Spinal cord (tissue), 10 donors: Measurements from ENCODE around the gene CPN2. TPM values are rescaled to one million over a fixed set of nuclear protein-coding genes. Genes with fewer than 3 reads are reported as not detected.

Experiments
- DNase-seq, 6 donors: peaks; one replicate each; pipeline versions ENCODE4 v3.0.0 to v3.0.0-alpha.2; 2013 to 2015; ENCODE audit warnings: low spot score in 6 of 6, low read depth in 4 of 6
- H3K27ac ChIP-seq: one replicate; pipeline ENCODE4 v1.5.1; 2013; ENCODE audit warnings: low read depth, low read length, control low read depth
- H3K27me3 ChIP-seq: one replicate; pipeline ENCODE4 v1.6.1; 2013; ENCODE audit warnings: low read length; ENCODE audit not compliant: control insufficient read depth, insufficient read depth
- H3K36me3 ChIP-seq: one replicate; pipeline ENCODE4 v1.6.1; 2013; ENCODE audit warnings: low read length; ENCODE audit not compliant: control insufficient read depth, insufficient read depth
- H3K4me1 ChIP-seq: one replicate; pipeline ENCODE4 v1.6.1; 2013; ENCODE audit warnings: low read length; ENCODE audit not compliant: control insufficient read depth, insufficient read depth
- H3K4me3 ChIP-seq: one replicate; pipeline ENCODE4 v1.5.1; 2013; ENCODE audit warnings: low read depth, low read length, control low read depth
- H3K9me3 ChIP-seq: one replicate; pipeline ENCODE4 v1.6.1; 2013; ENCODE audit warnings: low read length; ENCODE audit not compliant: control insufficient read depth, insufficient read depth
- WGBS: methylation state at CpG from one replicate; pipeline ENCODE4 v1.1.5; 2013; ENCODE audit warnings: missing lambda C conversion rate; ENCODE audit not compliant: insufficient coverage; 5-methylcytosine and 5-hydroxymethylcytosine counted together
- polyA plus RNA-seq, 2 donors: library from polyadenylated mRNA; unstranded; fragments of 120-200 nt; gene quantifications; one replicate each; pipeline ENCODE4 v1.2.1, GENCODE V29; 2013; ENCODE audit not compliant: insufficient read length in 2 of 2
- total RNA-seq, 2 donors: library from RNA; depleted of rRNA in 1 of 2; stranded (reverse); fragments of 120-200 nt in 1 of 2; fragments of >200 nt in 1 of 2; gene quantifications; one replicate each; pipeline versions ENCODE4 v1.2.3 to v1.2.4, GENCODE V29; 2013 to 2014
- donor health status: healthy.

The CPN2 gene
- total and polyA plus RNA-seq, 4 donors, result not detected

DNA sequence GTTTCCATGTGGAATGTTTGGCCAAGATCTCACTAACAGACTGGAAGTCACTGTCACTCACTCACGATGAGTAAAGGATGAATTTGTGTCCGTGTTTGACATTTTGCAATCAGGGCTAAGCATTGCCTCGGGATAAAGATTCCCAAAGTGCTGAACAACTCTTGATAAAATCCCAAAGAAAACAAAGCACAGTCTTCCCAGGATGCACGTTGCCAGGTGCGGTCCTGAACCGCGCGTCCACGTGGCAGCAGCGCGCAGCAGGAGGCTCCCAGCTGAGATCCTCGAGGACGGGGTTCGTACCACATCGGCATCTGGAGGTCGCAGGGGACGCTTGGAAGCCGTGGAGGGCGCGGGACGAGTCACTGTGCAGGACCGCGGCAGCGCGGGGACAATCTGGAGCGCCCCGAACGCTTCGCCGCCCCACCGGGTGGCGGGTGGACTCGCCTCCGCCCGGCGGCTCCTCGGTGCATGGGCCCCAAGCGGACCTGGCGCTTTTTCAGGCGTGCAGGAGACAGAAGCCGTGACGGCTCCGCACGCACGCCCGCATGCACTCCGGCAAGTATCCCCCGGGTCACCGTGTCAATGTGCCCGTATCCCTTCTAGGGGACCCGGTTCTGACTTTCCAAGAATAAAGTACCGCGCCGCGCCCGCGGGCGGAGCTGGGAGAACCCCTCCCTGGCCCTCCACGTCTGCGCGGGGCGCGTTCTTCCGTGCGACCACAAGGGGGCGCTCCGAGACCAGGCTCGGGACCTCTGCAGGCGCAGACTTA lies 17.7 kb downstream of the CPN2 start:
- Histone ChIP-seq H3K9me3 (no peaks in the 10 kb centered on the region), H3K4me3 (peak overlapping the region; percentile 42), H3K36me3 (no peaks in the 10 kb centered on the region), H3K27me3 (peaks cover 16% of the 10 kb centered on the region), H3K4me1 (peaks cover 22% of the 10 kb centered on the region), H3K27ac (no peak overlapping the region)
- DNase-seq, result peak; percentile 69 to 95 (median 77)
- 1% methylated on average over 69 of the region's 69 CpGs for WGBS

DNA sequence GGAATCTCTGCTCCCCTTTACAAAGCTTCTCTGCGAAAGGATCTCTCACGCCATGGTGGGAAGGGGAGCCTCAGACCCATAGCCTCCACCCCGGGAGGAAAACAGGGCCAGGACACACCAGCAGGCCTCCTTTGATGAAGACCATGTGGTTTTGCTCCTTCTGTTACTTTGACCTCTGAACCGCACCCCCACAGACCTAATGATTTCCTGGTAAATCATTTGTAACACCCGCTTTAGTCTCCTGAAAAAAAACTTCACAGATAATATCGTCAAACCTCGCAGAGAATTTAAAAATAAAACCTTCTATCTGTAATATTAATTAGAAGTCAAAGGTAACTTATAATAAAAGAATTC lies 18.3 kb downstream of the CPN2 start:
- H3K4me3 ChIP-seq, result no peak overlapping the region
- 60% methylated on average over 3 of the region's 7 CpGs for WGBS

DNA sequence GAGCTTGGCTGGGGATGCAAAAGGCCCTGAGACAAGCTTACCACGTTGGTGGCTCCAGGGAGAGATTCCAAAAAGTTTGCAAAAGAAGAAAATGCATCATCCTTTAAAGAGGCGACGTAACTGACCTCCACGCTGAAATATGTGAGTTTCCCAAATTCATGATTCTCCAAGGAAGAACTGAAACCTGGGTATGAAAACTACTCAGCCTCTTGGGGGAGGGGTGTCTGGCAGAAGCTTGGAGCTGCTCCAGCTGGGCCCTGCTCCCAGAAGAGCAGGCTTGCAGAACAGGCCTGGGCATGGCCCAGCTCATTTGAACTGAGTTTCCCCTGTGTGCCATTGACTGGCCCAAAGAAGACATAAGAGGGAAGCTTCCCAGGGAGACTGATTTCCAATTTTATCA lies 20.5 kb downstream of the CPN2 start:
- no peaks in the 10 kb centered on the region for H3K36me3 ChIP-seq
- DNase-seq, result peak in 2 of 6 donors; percentile 33 to 80
- H3K27me3 ChIP-seq, result peaks cover 11% of the 10 kb centered on the region
- no peaks in the 10 kb centered on the region for H3K9me3 ChIP-seq
- no peak overlapping the region for H3K27ac ChIP-seq
- H3K4me1 ChIP-seq, result peaks cover 24% of the 10 kb centered on the region
- 51% methylated on average over 3 of the region's 4 CpGs for WGBS
- H3K4me3 ChIP-seq, result no peak overlapping the region

More for the DNA sequence above, 18.3 kb downstream of the CPN2 start:
- H3K9me3 ChIP-seq, result no peaks in the 10 kb centered on the region
- H3K27ac ChIP-seq, result no peak overlapping the region
- peaks cover 22% of the 10 kb centered on the region for H3K4me1 ChIP-seq
- DNase-seq, result no peak
- peaks cover 16% of the 10 kb centered on the region for H3K27me3 ChIP-seq
- no peaks in the 10 kb centered on the region for H3K36me3 ChIP-seq

DNA sequence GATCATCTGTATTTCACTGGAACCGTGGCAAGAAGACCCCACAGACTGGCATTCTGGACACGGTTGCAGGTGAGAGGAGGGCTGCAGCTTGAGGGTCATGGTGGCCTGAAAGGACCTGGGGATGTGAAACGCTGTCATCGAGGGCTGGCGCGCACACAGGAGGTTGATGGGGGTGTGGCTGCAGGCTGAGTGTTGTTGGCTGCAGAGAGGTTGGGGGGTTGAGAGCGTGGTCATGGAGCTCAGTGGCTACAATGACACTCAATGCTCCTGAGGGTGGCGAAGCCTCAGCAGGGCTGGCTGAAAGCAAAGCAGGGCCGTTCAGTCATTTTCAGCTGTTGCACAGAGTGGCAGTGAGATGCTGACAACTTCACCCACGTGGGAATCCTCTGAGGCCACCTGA lies 21.0 kb downstream of the CPN2 start:
- H3K27me3 ChIP-seq, result peaks cover 10% of the 10 kb centered on the region
- H3K36me3 ChIP-seq, result no peaks in the 10 kb centered on the region
- 68% methylated on average over 10 of the region's 10 CpGs for WGBS
- H3K9me3 ChIP-seq, result no peaks in the 10 kb centered on the region
- no peak overlapping the region for H3K4me3 ChIP-seq
- no peak for DNase-seq
- H3K27ac ChIP-seq, result no peak overlapping the region
- peaks cover 26% of the 10 kb centered on the region for H3K4me1 ChIP-seq

DNA sequence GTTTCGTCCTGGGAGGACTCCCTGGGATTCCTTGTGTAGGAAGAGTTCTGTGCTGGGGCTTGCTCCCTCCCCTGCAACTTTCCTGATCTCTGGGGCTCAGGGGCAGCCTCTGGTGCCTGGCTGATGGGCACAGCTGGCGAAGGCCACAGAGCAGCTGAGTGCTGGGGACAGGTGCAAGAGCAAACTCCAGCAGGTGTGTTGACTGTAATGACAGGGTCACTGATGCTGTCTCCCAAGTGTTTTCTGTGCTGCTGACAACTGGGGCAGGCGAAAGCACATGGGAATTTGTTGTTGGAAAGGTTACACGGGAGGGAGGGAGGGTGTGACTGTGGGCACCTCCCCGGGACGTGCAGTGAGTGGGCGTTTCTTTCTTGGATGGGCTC lies 21.6 kb downstream of the CPN2 start:
- Histone ChIP-seq H3K27me3 (peaks cover 10% of the 10 kb centered on the region), H3K36me3 (no peaks in the 10 kb centered on the region), H3K27ac (no peak overlapping the region), H3K9me3 (no peaks in the 10 kb centered on the region), H3K4me3 (no peak overlapping the region), H3K4me1 (peaks cover 26% of the 10 kb centered on the region)
- no peak for DNase-seq
- WGBS, result 96% methylated on average over 5 of the region's 7 CpGs

DNA sequence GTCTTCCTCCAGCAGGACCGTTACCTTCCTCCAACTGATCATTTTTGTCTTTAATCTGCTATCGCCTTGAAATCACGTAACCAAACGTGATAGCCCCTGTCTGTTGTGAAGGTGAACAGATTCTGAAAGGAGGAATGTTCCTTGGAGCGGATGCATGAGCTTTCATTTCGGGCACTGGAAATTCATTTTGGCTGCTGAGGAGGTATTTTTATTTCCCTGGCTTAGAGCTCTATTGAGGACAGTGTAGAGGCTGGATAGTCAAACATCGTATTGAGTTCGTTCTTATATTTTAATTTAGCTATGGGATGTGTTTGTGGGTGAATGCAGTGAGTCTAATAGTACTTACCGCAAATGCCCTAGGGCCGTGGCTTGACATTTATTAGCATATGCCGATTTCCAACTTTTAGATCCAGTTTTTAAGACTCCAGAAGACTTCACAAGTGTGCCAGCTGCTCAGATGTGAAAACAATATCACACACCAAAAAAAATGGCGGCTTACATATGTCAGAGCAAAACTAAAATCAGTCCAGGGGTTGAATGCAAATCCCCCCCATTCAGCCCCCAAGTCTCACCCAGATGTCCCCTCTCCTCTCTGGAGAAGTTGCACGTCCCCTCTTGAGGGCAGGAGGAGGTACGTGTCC lies 22.1 kb downstream of the CPN2 start:
- H3K27me3 ChIP-seq, result peaks cover 13% of the 10 kb centered on the region
- 93% methylated on average over 6 of the region's 14 CpGs for WGBS
- DNase-seq, result no peak
- no peaks in the 10 kb centered on the region for H3K36me3 ChIP-seq
- peaks cover 30% of the 10 kb centered on the region for H3K4me1 ChIP-seq
- no peak overlapping the region for H3K4me3 ChIP-seq
- no peaks in the 10 kb centered on the region for H3K9me3 ChIP-seq
- H3K27ac ChIP-seq, result no peak overlapping the region

DNA sequence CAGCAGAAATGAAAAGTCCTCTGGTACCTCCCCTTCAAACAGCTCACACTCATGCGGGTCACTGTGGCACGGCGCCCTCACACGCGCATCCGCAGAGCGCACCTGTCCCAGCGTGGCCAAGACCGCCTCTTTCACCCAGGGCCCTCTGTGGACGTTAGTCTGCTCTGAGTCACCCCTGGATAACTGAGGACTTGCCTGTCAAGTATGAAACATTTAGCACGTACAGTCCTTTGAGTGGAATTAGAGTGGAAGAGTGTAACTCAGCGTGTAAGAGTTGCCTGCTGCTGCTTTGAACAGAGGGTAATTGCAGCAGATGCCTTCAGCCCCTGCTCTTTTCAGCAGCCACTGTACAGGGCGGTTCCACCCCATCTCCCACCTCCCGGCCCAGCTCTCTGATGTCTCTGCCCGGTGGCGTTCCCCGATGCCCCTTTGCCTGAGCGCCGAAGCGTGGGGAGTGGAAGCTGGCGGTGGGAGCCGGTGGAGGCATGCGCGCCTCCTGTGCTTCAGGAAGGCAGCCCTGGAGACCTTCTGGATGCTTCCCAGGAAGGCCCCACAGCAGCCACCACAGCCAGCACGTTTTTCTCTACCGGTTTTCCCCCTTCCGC lies 23.0 kb downstream of the CPN2 start:
- Histone ChIP-seq H3K4me3 (no peak overlapping the region), H3K27ac (no peak overlapping the region), H3K36me3 (peaks cover 2% of the 10 kb centered on the region), H3K4me1 (peaks cover 29% of the 10 kb centered on the region), H3K9me3 (no peaks in the 10 kb centered on the region), H3K27me3 (peaks cover 14% of the 10 kb centered on the region)
- no peak for DNase-seq
- WGBS, result 69% methylated on average over 27 of the region's 27 CpGs

DNA sequence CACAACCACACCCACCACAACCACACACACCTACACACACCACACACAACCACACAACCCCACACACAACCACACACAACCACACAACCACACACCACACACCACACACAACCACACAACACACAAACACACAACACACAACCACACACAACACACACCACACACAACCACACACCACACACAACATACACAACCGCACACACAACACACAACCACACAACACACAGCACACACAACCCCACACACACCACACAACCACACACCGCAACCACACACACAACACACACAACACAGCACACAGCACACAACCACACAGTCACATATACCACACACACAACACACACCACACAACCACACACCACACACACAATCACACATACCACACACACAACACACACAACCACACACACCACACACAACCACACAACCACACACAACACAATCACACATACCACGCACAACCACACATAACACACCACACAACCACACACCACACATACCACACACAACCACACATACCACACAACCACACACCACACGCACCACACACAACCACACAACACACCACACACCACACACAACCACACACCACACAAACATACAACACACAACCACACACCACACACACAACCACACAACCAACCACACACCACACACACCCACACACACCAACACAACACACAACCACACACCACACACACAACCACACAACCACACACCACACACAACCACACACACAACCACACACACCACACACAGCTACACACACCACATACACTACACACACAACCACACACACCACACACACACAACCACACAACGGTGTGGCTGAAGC lies 23.7 kb downstream of the CPN2 start:
- 93% methylated on average over 5 of the region's 5 CpGs for WGBS
- Histone ChIP-seq H3K9me3 (no peaks in the 10 kb centered on the region), H3K4me3 (no peak overlapping the region), H3K27me3 (peaks cover 11% of the 10 kb centered on the region), H3K27ac (no peak overlapping the region), H3K4me1 (peaks cover 28% of the 10 kb centered on the region), H3K36me3 (peaks cover 2% of the 10 kb centered on the region)
- no peak for DNase-seq

DNA sequence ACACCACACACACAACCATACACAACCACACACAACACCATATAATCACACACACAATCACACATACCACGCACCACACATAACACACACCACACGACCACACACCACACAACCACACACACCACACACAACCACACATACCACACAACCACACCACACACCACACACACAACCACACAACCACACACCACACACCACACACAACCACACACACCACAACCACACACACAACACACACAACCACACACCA lies 24.2 kb downstream of the CPN2 start:
- Histone ChIP-seq H3K9me3 (no peaks in the 10 kb centered on the region), H3K27ac (no peak overlapping the region), H3K27me3 (peaks cover 11% of the 10 kb centered on the region), H3K36me3 (peaks cover 2% of the 10 kb centered on the region), H3K4me1 (peaks cover 28% of the 10 kb centered on the region), H3K4me3 (no peak overlapping the region)
- DNase-seq, result no peak
- WGBS, result 87% methylated on average over 2 of the region's 2 CpGs
